Adrenal gland (tissue), 12 donors: ENCODE results near the gene MSRB2. TPM values are rescaled to one million over a fixed set of nuclear protein-coding genes. Genes with fewer than 3 reads are reported as not detected.
"Not testable (repeated sequence)": the region's sequence is repeated elsewhere in the genome, so short reads cannot be mapped to it uniquely, and the experiment has no call there.

ENCODE experiments used
- DNase-seq, 7 donors: peaks; one replicate each; pipeline ENCODE4 v3.0.0-alpha.2; 2019 to 2020
- H3K27ac ChIP-seq, 5 donors: fragments of 200-600 bp; sonication (generic) in 4 of 5; 1 replicate in 3 of 5; 2 replicates in 2 of 5; pipeline versions ENCODE4 v1.5.1 to v1.8.0; 2016 to 2020; ENCODE audit warnings: mild to moderate bottlenecking in 1 of 5
- H3K27me3 ChIP-seq: fragments of 200-600 bp; 2 replicates; pipeline ENCODE4 v1.8.0; 2021
- H3K36me3 ChIP-seq, 2 donors: fragments of 200-600 bp; replicated peaks in 1 of 2; 1 replicate in 1 of 2; 2 replicates in 1 of 2; pipeline versions ENCODE4 v1.5.1 to v1.8.0; 2018 to 2022
- H3K4me1 ChIP-seq, 2 donors: fragments of 200-600 bp; replicated peaks in 1 of 2; 1 replicate in 1 of 2; 2 replicates in 1 of 2; pipeline versions ENCODE4 v1.5.1 to v1.8.0; 2018 to 2021
- H3K4me3 ChIP-seq, 4 donors: fragments of 200-600 bp; sonication (generic) in 3 of 4; one replicate each; pipeline ENCODE4 v1.5.1; 2016 to 2018
- H3K9me3 ChIP-seq, 3 donors: fragments of 200-600 bp; sonication (generic) in 1 of 3; replicated peaks in 1 of 3; 1 replicate in 2 of 3; 2 replicates in 1 of 3; pipeline versions ENCODE4 v1.5.1 to v1.8.0; 2016 to 2021
- CTCF ChIP-seq, 6 experiments: fragments of 450-650 bp in 4 of 6; fragments of 200-600 bp in 2 of 6; sonication (generic) in 1 of 6; IDR thresholded peaks; 1 replicate in 5 of 6; 2 replicates in 1 of 6; pipeline versions ENCODE4 v1.5.1 to v1.8.0; 2016 to 2021; ENCODE audit warnings: antibody characterized with exemption in 6 of 6, mild to moderate bottlenecking in 2 of 6, moderate library complexity in 1 of 6
- POLR2A ChIP-seq, 2 donors: fragments of 450-650 bp; IDR thresholded peaks; one replicate each; pipeline ENCODE4 v1.6.1; 2017; ENCODE audit warnings: antibody characterized with exemption in 2 of 2, mild to moderate bottlenecking in 2 of 2, moderate library complexity in 1 of 2
- WGBS, 4 donors: extraction: QIAGEN DNeasy Blood & Tissue Kit in 2 of 4; methylation state at CpG; one replicate each; pipeline versions ENCODE4 v1.1.5 to v1.1.7; 2013 to 2017; 5-methylcytosine and 5-hydroxymethylcytosine counted together
- intact Hi-C, 2 donors: fragments of 100-400 bp; cut with DNase I; formaldehyde crosslinking; loops; one replicate each; pipeline versions ENCODE4 v1.14.1 to v1.15.0; 2022 to 2023
- polyA plus RNA-seq, 3 donors: library from polyadenylated mRNA; stranded (reverse); fragments of 200-250 nt in 2 of 3; fragments of 350-450 nt in 1 of 3; fragmentation: Illumina TruSeq in 1 of 3; extraction: RNeasy Lipid Tissue Mini Kit (QIAGEN cat#74804) in 1 of 3; gene quantifications; one replicate each; pipeline ENCODE4 v1.2.3, GENCODE V29; 2013 to 2014
- total RNA-seq, 9 donors: library from RNA; depleted of rRNA in 4 of 9; stranded (reverse); fragments of >200 nt in 4 of 9; fragments of 120-200 nt in 1 of 9; fragmentation: NEBNext Ultra II Directional in 1 of 9; extraction: Animal tissue kit (Norgen Biotek cat#: 25700) in 1 of 9; gene quantifications; one replicate each; pipeline versions ENCODE4 v1.1.0 to v1.2.4, GENCODE V29; 2013 to 2023
- donor health status: healthy with polysubstance abuse.
- donor health status: Bipolar disorder and iron deficiency.
- donor health status: DM: yes; HTN: yes; CAD: no.
- donor health status: DM: no; HTN: no; CAD: no.
- donor health status: DM: no; HTN: no; CAD: no.
- donor health status: DM: yes; HTN: yes; CAD: no.

Gene MSRB2
- total and polyA plus RNA-seq, 12 donors: 17.1 to 78.8 (median 48.5) TPM

GRCh38 chr10:23069019-23069815 is 26.2 kb upstream of the MSRB2 start:
- H3K27ac ChIP-seq: no peak overlapping the region
- intact Hi-C loops: loop anchor here in 1 of 2 donors (10.0 kb wide), 2 partner anchors 634 to 1054 kb away; no protein-coding TSS in a partner anchor
- 63 to 78% (median 75%) methylated on average over 10 of the region's 10 CpGs for WGBS, 4 donors
- no peak for DNase-seq
- no peaks in the 10 kb centered on the region for H3K9me3 ChIP-seq
- no peaks in the 10 kb centered on the region for H3K36me3 ChIP-seq
- H3K4me1 ChIP-seq: no peaks in the 10 kb centered on the region
- no peak overlapping the region for H3K4me3 ChIP-seq
- no peaks in the 10 kb centered on the region for H3K27me3 ChIP-seq
- TF ChIP-seq CTCF (IDR thresholded peaks at IDR 0.05): no peak
- TF ChIP-seq POLR2A (IDR thresholded peaks at IDR 0.05): no peak

DNA sequence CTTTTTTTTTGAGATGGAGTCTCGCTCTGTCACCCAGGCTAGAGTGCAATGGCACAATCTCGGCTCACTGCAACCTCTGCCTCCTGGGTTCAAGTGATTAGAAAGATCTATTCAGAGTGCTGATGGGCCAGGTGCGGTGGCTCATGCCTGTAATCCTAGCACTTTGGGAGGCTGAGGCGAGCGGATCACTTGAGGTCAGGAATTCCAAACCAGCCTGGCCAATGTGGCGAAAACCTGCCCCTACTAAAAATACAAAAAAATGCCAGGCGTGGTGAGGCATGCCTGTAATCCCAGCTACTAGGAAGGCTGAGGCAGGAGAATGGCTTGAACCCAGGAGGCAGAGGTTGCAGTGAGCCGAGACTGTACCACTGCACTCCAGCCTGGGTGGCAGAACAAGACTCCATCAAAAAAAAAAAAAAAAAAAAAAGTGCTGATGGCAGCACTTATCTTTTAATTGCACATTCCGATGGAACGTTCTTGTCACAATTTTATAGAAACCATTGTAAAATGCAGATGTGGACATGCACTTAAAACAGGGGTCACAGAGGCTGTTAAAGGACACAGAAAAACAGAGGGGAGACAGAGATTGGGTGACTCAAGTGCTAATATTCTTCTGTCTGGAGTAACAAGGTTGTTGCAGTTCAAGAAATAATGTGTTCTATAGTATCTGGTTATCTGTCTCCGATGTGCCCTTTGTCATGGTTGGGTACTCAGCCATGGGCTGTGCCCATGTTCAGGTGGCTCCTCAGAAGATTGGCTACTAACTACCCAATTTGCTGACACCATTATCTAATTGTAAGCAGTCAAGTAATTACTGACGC is 25.1 kb upstream of the MSRB2 start:
- H3K4me1 ChIP-seq, H3K27me3 ChIP-seq, H3K27ac ChIP-seq, H3K4me3 ChIP-seq, H3K9me3 ChIP-seq, H3K36me3 ChIP-seq, intact Hi-C loops, DNase-seq: not testable (repeated sequence)
- WGBS, 4 donors: 86 to 91% (median 89%) methylated on average over 12 of the region's 12 CpGs

DNA sequence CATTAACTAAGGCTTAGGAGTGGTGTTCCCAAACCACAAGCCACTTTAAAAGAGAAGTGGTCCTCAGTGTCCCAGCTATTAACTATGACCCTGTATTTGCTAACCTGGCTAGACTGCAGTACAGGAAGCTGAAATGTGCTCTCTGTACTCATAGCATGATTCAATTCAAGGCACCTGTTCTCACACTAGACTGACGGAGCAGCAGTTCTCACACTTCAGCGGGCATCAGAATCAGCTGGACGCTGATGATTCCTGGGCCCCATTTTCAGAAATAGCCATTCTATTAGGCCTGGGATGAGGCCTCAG is 24.5 kb upstream of the MSRB2 start:
- Histone ChIP-seq H3K9me3 (no peaks in the 10 kb centered on the region), H3K27ac (no peak overlapping the region), H3K27me3 (no peaks in the 10 kb centered on the region), H3K4me1 (no peaks in the 10 kb centered on the region), H3K36me3 (no peaks in the 10 kb centered on the region), H3K4me3 (no peak overlapping the region)
- WGBS, 4 donors: 89 to 100% (median 92%) methylated on average over 3 of the region's 3 CpGs; no CpG with 5 or more reads in 1 of the 4 donors
- TF ChIP-seq CTCF (IDR thresholded peaks at IDR 0.05) (no peak), POLR2A (IDR thresholded peaks at IDR 0.05) (no peak)
- DNase-seq: no peak
- intact Hi-C loops: no loop called here

DNA sequence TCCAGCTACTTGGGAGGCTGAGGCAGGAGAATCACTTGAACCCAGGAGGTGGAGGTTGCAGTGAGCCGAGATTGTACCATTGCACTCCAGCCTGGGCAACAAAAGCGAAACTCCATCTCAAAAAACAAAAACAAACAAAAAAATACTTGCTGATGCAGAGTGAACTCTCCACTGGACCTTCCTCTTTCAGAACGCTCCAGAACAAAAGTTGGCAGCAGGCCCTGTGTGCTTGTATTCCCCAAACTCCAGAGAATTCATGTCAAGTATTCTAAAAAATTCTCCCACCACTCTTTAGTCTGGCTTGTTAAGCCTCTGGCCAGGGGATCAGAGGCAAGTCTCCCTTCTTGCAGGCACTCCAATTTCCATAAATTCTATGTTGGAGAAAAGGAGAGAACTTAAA is 22.8 kb upstream of the MSRB2 start:
- H3K36me3 ChIP-seq, H3K4me3 ChIP-seq, intact Hi-C loops, H3K9me3 ChIP-seq, H3K4me1 ChIP-seq, H3K27me3 ChIP-seq: not testable (repeated sequence)
- DNase-seq: peak in 6 of 7 donors; percentile 28 to 67 (median 47)
- 54 to 67% (median 59%) methylated on average over 3 of the region's 3 CpGs for WGBS, 4 donors
- peak overlapping the region in 1 of 5 donors; percentile 15 for H3K27ac ChIP-seq

- intact Hi-C loops: no loop called here
- Histone ChIP-seq H3K4me1 (no peaks in the 10 kb centered on the region), H3K27me3 (peaks cover 13% of the 10 kb centered on the region), H3K9me3 (no peaks in the 10 kb centered on the region), H3K4me3 (no peak overlapping the region), H3K36me3 (no peaks in the 10 kb centered on the region), H3K27ac (no peak overlapping the region)
- DNase-seq: no peak
- no peak for TF ChIP-seq POLR2A (IDR thresholded peaks at IDR 0.05)
- no peak for TF ChIP-seq CTCF (IDR thresholded peaks at IDR 0.05)
- whole genome bisulfite sequencing, 4 donors: 78 to 89% (median 84%) methylated on average over 3 of the region's 3 CpGs
Observed at GRCh38 chr10:23073527-23073926, 21.9 kb upstream of the MSRB2 start.
